Brain pericyte (primary cell): ENCODE data around the gene DCLRE1C.
"Not testable (repeated sequence)": the region's sequence is repeated elsewhere in the genome, so short reads cannot be mapped to it uniquely, and the experiment has no call there.

Source experiments
- DNase-seq: peaks from one replicate; pipeline ENCODE4 v3.0.0-alpha.2; 2012; ENCODE audit warnings: low read depth, low spot score

DCLRE1C gene

GRCh38 chr10:14945108-14945507 lies 8.8 kb downstream of the DCLRE1C start:
- DNase-seq = no peak

- not testable (repeated sequence) for DNase-seq
Measured at GRCh38 chr10:14942950-14943338, 11.0 kb downstream of the DCLRE1C start.

- DNase-seq = not testable (repeated sequence)
Measured at GRCh38 chr10:14942147-14942949, 11.5 kb downstream of the DCLRE1C start.

- DNase-seq = not testable (repeated sequence)
Measured at GRCh38 chr10:14938971-14939370, 14.9 kb downstream of the DCLRE1C start.

- no peak for DNase-seq
Measured at GRCh38 chr10:14936584-14936983, 17.3 kb downstream of the DCLRE1C start.

GRCh38 chr10:14930610-14931009 lies 23.3 kb downstream of the DCLRE1C start:
- DNase-seq = no peak

- DNase-seq = no peak
Measured at GRCh38 chr10:14926722-14927416, 27.0 kb downstream of the DCLRE1C start.

- no peak for DNase-seq
Measured at GRCh38 chr10:14926061-14926470, 27.8 kb downstream of the DCLRE1C start.

- DNase-seq = no peak
Measured at GRCh38 chr10:14925268-14925667, 28.6 kb downstream of the DCLRE1C start.

GRCh38 chr10:14924013-14924412 lies 29.9 kb downstream of the DCLRE1C start:
- DNase-seq = no peak

GRCh38 chr10:14918964-14919363 lies 34.9 kb downstream of the DCLRE1C start:
- no peak for DNase-seq

GRCh38 chr10:14917827-14918226 lies 36.1 kb downstream of the DCLRE1C start:
- DNase-seq = no peak

- no peak for DNase-seq
Measured at GRCh38 chr10:14916600-14916999, 37.3 kb downstream of the DCLRE1C start.

GRCh38 chr10:14911801-14912200 lies 42.1 kb downstream of the DCLRE1C start:
- no peak for DNase-seq

GRCh38 chr10:14910953-14911352 lies 42.9 kb downstream of the DCLRE1C start:
- DNase-seq = no peak

GRCh38 chr10:14909101-14909500 lies 44.8 kb downstream of the DCLRE1C start:
- no peak for DNase-seq

- DNase-seq = not testable (repeated sequence)
Measured at GRCh38 chr10:14907591-14907990, 46.3 kb downstream of the DCLRE1C start.

GRCh38 chr10:14906765-14907164 lies 47.1 kb downstream of the DCLRE1C start:
- DNase-seq = no peak

- no peak for DNase-seq
Measured at GRCh38 chr10:14905890-14906289, 48.0 kb downstream of the DCLRE1C start.

- DNase-seq = no peak
Measured at GRCh38 chr10:14904864-14905263, 49.0 kb downstream of the DCLRE1C start.

GRCh38 chr10:14904316-14904732 lies 49.6 kb downstream of the DCLRE1C start:
- DNase-seq = no peak

GRCh38 chr10:14891151-14891550 lies 62.7 kb downstream of the DCLRE1C start:
- DNase-seq = no peak

- DNase-seq = no peak
Measured at GRCh38 chr10:14889318-14889717, 64.6 kb downstream of the DCLRE1C start.
